ENCODE results near the gene LRRN3.

The LRRN3 gene

GRCh38 chr7:111150709-111151108 is 59.8 kb downstream of the LRRN3 start:
- no peak overlapping the region for H3K4me3 ChIP-seq (ENCODE audit: insufficient read depth, low read depth, low read length)
- no peak overlapping the region for H3K27ac ChIP-seq (ENCODE audit: insufficient read depth, low read depth, low read length, poor library complexity, severe bottlenecking)
- WGBS, 2 experiments: 83 to 100% methylated on average over 1 of the region's 1 CpG
- no peaks in the 10 kb centered on the region for H3K27me3 ChIP-seq (ENCODE audit: control insufficient read depth, insufficient read depth, low read length, poor library complexity, severe bottlenecking)
- H3K4me1 ChIP-seq (ENCODE audit: control insufficient read depth, insufficient read depth, low read length): no peaks in the 10 kb centered on the region
- H3K36me3 ChIP-seq (ENCODE audit: control insufficient read depth, insufficient read depth, low read length): no peaks in the 10 kb centered on the region
- no peaks in the 10 kb centered on the region for H3K9me3 ChIP-seq (ENCODE audit: control insufficient read depth, low read length)

GRCh38 chr7:111159426-111159825 is 68.5 kb downstream of the LRRN3 start:
- H3K36me3 ChIP-seq (ENCODE audit: control insufficient read depth, insufficient read depth, low read length): no peaks in the 10 kb centered on the region
- no peaks in the 10 kb centered on the region for H3K9me3 ChIP-seq (ENCODE audit: control insufficient read depth, low read length)
- no peaks in the 10 kb centered on the region for H3K27me3 ChIP-seq (ENCODE audit: control insufficient read depth, insufficient read depth, low read length, poor library complexity, severe bottlenecking)
- no peak overlapping the region for H3K27ac ChIP-seq (ENCODE audit: insufficient read depth, low read depth, low read length, poor library complexity, severe bottlenecking)
- H3K4me1 ChIP-seq (ENCODE audit: control insufficient read depth, insufficient read depth, low read length): no peaks in the 10 kb centered on the region
- H3K4me3 ChIP-seq (ENCODE audit: insufficient read depth, low read depth, low read length): no peak overlapping the region

- Histone ChIP-seq H3K4me3 (ENCODE audit: insufficient read depth, low read depth, low read length) (no peak overlapping the region), H3K27ac (ENCODE audit: insufficient read depth, low read depth, low read length, poor library complexity, severe bottlenecking) (no peak overlapping the region), H3K27me3 (ENCODE audit: control insufficient read depth, insufficient read depth, low read length, poor library complexity, severe bottlenecking) (no peaks in the 10 kb centered on the region), H3K4me1 (ENCODE audit: control insufficient read depth, insufficient read depth, low read length) (no peaks in the 10 kb centered on the region), H3K36me3 (ENCODE audit: control insufficient read depth, insufficient read depth, low read length) (no peaks in the 10 kb centered on the region), H3K9me3 (ENCODE audit: control insufficient read depth, low read length) (no peaks in the 10 kb centered on the region)
Observed at GRCh38 chr7:111160297-111160696, 69.4 kb downstream of the LRRN3 start.

GRCh38 chr7:111162692-111163091 is 71.8 kb downstream of the LRRN3 start:
- H3K4me3 ChIP-seq (ENCODE audit: insufficient read depth, low read depth, low read length): no peak overlapping the region
- no peak overlapping the region for H3K27ac ChIP-seq (ENCODE audit: insufficient read depth, low read depth, low read length, poor library complexity, severe bottlenecking)
- no peaks in the 10 kb centered on the region for H3K36me3 ChIP-seq (ENCODE audit: control insufficient read depth, insufficient read depth, low read length)
- no peaks in the 10 kb centered on the region for H3K4me1 ChIP-seq (ENCODE audit: control insufficient read depth, insufficient read depth, low read length)
- no peaks in the 10 kb centered on the region for H3K9me3 ChIP-seq (ENCODE audit: control insufficient read depth, low read length)
- H3K27me3 ChIP-seq (ENCODE audit: control insufficient read depth, insufficient read depth, low read length, poor library complexity, severe bottlenecking): no peaks in the 10 kb centered on the region
- WGBS, 2 experiments: 92 to 95% methylated on average over 3 of the region's 3 CpGs

GRCh38 chr7:111164442-111164841 is 73.5 kb downstream of the LRRN3 start:
- no peak overlapping the region for H3K4me3 ChIP-seq (ENCODE audit: insufficient read depth, low read depth, low read length)
- H3K9me3 ChIP-seq (ENCODE audit: control insufficient read depth, low read length): no peaks in the 10 kb centered on the region
- H3K27me3 ChIP-seq (ENCODE audit: control insufficient read depth, insufficient read depth, low read length, poor library complexity, severe bottlenecking): no peaks in the 10 kb centered on the region
- H3K4me1 ChIP-seq (ENCODE audit: control insufficient read depth, insufficient read depth, low read length): no peaks in the 10 kb centered on the region
- 91 to 100% methylated on average over 1 of the region's 1 CpG for WGBS, 2 experiments
- H3K27ac ChIP-seq (ENCODE audit: insufficient read depth, low read depth, low read length, poor library complexity, severe bottlenecking): no peak overlapping the region
- H3K36me3 ChIP-seq (ENCODE audit: control insufficient read depth, insufficient read depth, low read length): no peaks in the 10 kb centered on the region

GRCh38 chr7:111168182-111168581 is 77.3 kb downstream of the LRRN3 start:
- 87 to 92% methylated on average over 2 of the region's 2 CpGs for WGBS, 2 experiments
- Histone ChIP-seq H3K9me3 (ENCODE audit: control insufficient read depth, low read length) (no peaks in the 10 kb centered on the region), H3K27ac (ENCODE audit: insufficient read depth, low read depth, low read length, poor library complexity, severe bottlenecking) (no peak overlapping the region), H3K4me1 (ENCODE audit: control insufficient read depth, insufficient read depth, low read length) (no peaks in the 10 kb centered on the region), H3K4me3 (ENCODE audit: insufficient read depth, low read depth, low read length) (no peak overlapping the region), H3K36me3 (ENCODE audit: control insufficient read depth, insufficient read depth, low read length) (no peaks in the 10 kb centered on the region), H3K27me3 (ENCODE audit: control insufficient read depth, insufficient read depth, low read length, poor library complexity, severe bottlenecking) (no peaks in the 10 kb centered on the region)

GRCh38 chr7:111172564-111173257 is 81.8 kb downstream of the LRRN3 start:
- H3K4me1 ChIP-seq (ENCODE audit: control insufficient read depth, insufficient read depth, low read length): no peaks in the 10 kb centered on the region
- no peaks in the 10 kb centered on the region for H3K27me3 ChIP-seq (ENCODE audit: control insufficient read depth, insufficient read depth, low read length, poor library complexity, severe bottlenecking)
- 89 to 97% methylated on average over 2 of the region's 2 CpGs for WGBS, 2 experiments
- no peak overlapping the region for H3K27ac ChIP-seq (ENCODE audit: insufficient read depth, low read depth, low read length, poor library complexity, severe bottlenecking)
- no peak overlapping the region for H3K4me3 ChIP-seq (ENCODE audit: insufficient read depth, low read depth, low read length)
- no peaks in the 10 kb centered on the region for H3K9me3 ChIP-seq (ENCODE audit: control insufficient read depth, low read length)
- H3K36me3 ChIP-seq (ENCODE audit: control insufficient read depth, insufficient read depth, low read length): no peaks in the 10 kb centered on the region

GRCh38 chr7:111173528-111173927 is 82.6 kb downstream of the LRRN3 start:
- H3K9me3 ChIP-seq (ENCODE audit: control insufficient read depth, low read length): no peaks in the 10 kb centered on the region
- no peak overlapping the region for H3K27ac ChIP-seq (ENCODE audit: insufficient read depth, low read depth, low read length, poor library complexity, severe bottlenecking)
- no peaks in the 10 kb centered on the region for H3K4me1 ChIP-seq (ENCODE audit: control insufficient read depth, insufficient read depth, low read length)
- 90 to 92% methylated on average over 2 of the region's 2 CpGs for whole genome bisulfite sequencing, 2 experiments
- no peaks in the 10 kb centered on the region for H3K27me3 ChIP-seq (ENCODE audit: control insufficient read depth, insufficient read depth, low read length, poor library complexity, severe bottlenecking)
- H3K36me3 ChIP-seq (ENCODE audit: control insufficient read depth, insufficient read depth, low read length): no peaks in the 10 kb centered on the region
- no peak overlapping the region for H3K4me3 ChIP-seq (ENCODE audit: insufficient read depth, low read depth, low read length)

GRCh38 chr7:111173990-111174389 is 83.1 kb downstream of the LRRN3 start:
- Histone ChIP-seq H3K9me3 (ENCODE audit: control insufficient read depth, low read length) (no peaks in the 10 kb centered on the region), H3K27me3 (ENCODE audit: control insufficient read depth, insufficient read depth, low read length, poor library complexity, severe bottlenecking) (no peaks in the 10 kb centered on the region), H3K4me3 (ENCODE audit: insufficient read depth, low read depth, low read length) (no peak overlapping the region), H3K36me3 (ENCODE audit: control insufficient read depth, insufficient read depth, low read length) (no peaks in the 10 kb centered on the region), H3K27ac (ENCODE audit: insufficient read depth, low read depth, low read length, poor library complexity, severe bottlenecking) (no peak overlapping the region), H3K4me1 (ENCODE audit: control insufficient read depth, insufficient read depth, low read length) (no peaks in the 10 kb centered on the region)
- WGBS, 2 experiments: 91 to 94% methylated on average over 2 of the region's 2 CpGs

GRCh38 chr7:111174510-111174909 is 83.6 kb downstream of the LRRN3 start:
- H3K36me3 ChIP-seq (ENCODE audit: control insufficient read depth, insufficient read depth, low read length): no peaks in the 10 kb centered on the region
- H3K4me3 ChIP-seq (ENCODE audit: insufficient read depth, low read depth, low read length): no peak overlapping the region
- H3K4me1 ChIP-seq (ENCODE audit: control insufficient read depth, insufficient read depth, low read length): no peaks in the 10 kb centered on the region
- no peaks in the 10 kb centered on the region for H3K9me3 ChIP-seq (ENCODE audit: control insufficient read depth, low read length)
- no peak overlapping the region for H3K27ac ChIP-seq (ENCODE audit: insufficient read depth, low read depth, low read length, poor library complexity, severe bottlenecking)
- WGBS, 2 experiments: 82 to 96% methylated on average over 2 to 3 of the region's 3 CpGs
- H3K27me3 ChIP-seq (ENCODE audit: control insufficient read depth, insufficient read depth, low read length, poor library complexity, severe bottlenecking): no peaks in the 10 kb centered on the region

All from ectodermal cell (in vitro differentiated cells).